ENCODE measurements around the gene BIRC5. TPM values are rescaled to one million over a fixed set of nuclear protein-coding genes. Genes with fewer than 3 reads are reported as not detected.

BIRC5 gene
- total RNA-seq, 4 donors from 2014 or later: 0.27 to 1.6 TPM; not detected in 2

- ATAC-seq: no peak
- no peak for TF ChIP-seq POLR2AphosphoS5 (IDR thresholded peaks at IDR 0.05)
- TF ChIP-seq EP300 (IDR thresholded peaks at IDR 0.05): no peak
- TF ChIP-seq CTCF (IDR thresholded peaks at IDR 0.05): no peak
- TF ChIP-seq POLR2A (IDR thresholded peaks at IDR 0.05): no peak
- 39% methylated on average over 5 of the region's 11 CpGs; no CpG with 5 or more reads in 1 of the 2 donors for WGBS, 2 donors (ENCODE audit: low coverage in 1 of 2)
These were observed 23.5 kb downstream of the BIRC5 start for GRCh38 chr17:78237401-78238012.

GRCh38 chr17:78238823-78239488 is 24.9 kb downstream of the BIRC5 start:
- 80 to 93% methylated on average over 2 to 8 of the region's 20 CpGs for WGBS, 2 donors (ENCODE audit: low coverage in 1 of 2)
- H3K4me1 ChIP-seq: no peaks in the 10 kb centered on the region
- no peak overlapping the region for H3K4me3 ChIP-seq
- ATAC-seq: no peak
- H3K9me3 ChIP-seq: no peaks in the 10 kb centered on the region
- no peak overlapping the region for H3K27ac ChIP-seq
- H3K27me3 ChIP-seq: peaks cover 4% of the 10 kb centered on the region
- no peak for TF ChIP-seq CTCF (IDR thresholded peaks at IDR 0.05)
- no peak for TF ChIP-seq POLR2AphosphoS5 (IDR thresholded peaks at IDR 0.05)
- TF ChIP-seq POLR2A (IDR thresholded peaks at IDR 0.05): no peak
- TF ChIP-seq EP300 (IDR thresholded peaks at IDR 0.05): no peak
- H3K36me3 ChIP-seq: no peaks in the 10 kb centered on the region

More at GRCh38 chr17:78237401-78238012, 23.5 kb downstream of the BIRC5 start:
- Histone ChIP-seq H3K9me3 (no peaks in the 10 kb centered on the region), H3K4me1 (no peaks in the 10 kb centered on the region), H3K4me3 (no peak overlapping the region), H3K27me3 (peaks cover 19% of the 10 kb centered on the region), H3K27ac (no peak overlapping the region), H3K36me3 (no peaks in the 10 kb centered on the region)

GRCh38 chr17:78239489-78239931 is 25.5 kb downstream of the BIRC5 start:
- WGBS, 2 donors (ENCODE audit: low coverage in 1 of 2): 97% methylated on average over 5 of the region's 9 CpGs; no CpG with 5 or more reads in 1 of the 2 donors

DNA sequence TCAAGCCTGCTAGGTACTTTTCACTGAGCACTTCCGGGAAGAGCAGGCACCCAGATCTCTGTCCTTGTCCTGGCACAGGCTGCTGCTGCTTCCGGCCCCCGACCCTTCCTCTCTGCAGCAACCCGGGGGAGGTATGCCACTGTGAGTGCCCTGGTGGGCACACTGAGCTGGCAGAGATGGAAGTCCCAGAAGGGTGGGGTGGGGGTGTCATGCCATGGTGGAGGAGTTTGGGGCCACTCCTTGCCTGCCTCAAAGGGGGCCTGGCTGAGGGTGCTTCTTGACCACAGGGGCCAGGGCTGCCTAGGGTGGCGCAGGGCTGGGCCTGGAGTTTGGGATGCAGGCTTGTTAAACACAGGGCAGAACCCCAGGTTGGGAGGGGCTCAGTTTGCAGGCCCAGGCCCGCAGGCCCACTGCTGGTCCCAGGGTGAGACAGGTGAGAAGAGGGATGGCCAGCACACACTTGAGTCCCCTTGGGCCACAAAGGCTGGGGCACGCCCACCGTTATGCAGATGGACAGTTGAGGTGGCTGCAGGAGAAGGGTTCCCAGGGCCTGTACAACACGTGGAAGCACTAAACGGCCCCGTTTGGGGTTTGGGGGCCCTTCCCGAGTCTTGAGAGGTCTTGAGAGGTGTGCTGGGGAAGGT is 26.1 kb downstream of the BIRC5 start:
- Histone ChIP-seq H3K4me3 (no peak overlapping the region), H3K27me3 (no peaks in the 10 kb centered on the region), H3K9me3 (no peaks in the 10 kb centered on the region), H3K4me1 (no peaks in the 10 kb centered on the region), H3K27ac (no peak overlapping the region), H3K36me3 (no peaks in the 10 kb centered on the region)
- ATAC-seq: no peak
- 79% methylated on average over 4 of the region's 12 CpGs; no CpG with 5 or more reads in 1 of the 2 donors for WGBS, 2 donors (ENCODE audit: low coverage in 1 of 2)
- TF ChIP-seq POLR2A (IDR thresholded peaks at IDR 0.05): no peak
- no peak for TF ChIP-seq CTCF (IDR thresholded peaks at IDR 0.05)
- no peak for TF ChIP-seq EP300 (IDR thresholded peaks at IDR 0.05)

More at GRCh38 chr17:78239489-78239931, 25.5 kb downstream of the BIRC5 start:
- no peaks in the 10 kb centered on the region for H3K4me1 ChIP-seq
- no peaks in the 10 kb centered on the region for H3K9me3 ChIP-seq
- no peak for ATAC-seq
- TF ChIP-seq POLR2AphosphoS5 (IDR thresholded peaks at IDR 0.05) (no peak), EP300 (IDR thresholded peaks at IDR 0.05) (no peak), POLR2A (IDR thresholded peaks at IDR 0.05) (no peak)
- H3K36me3 ChIP-seq: no peaks in the 10 kb centered on the region
- no peaks in the 10 kb centered on the region for H3K27me3 ChIP-seq
- no peak overlapping the region for H3K27ac ChIP-seq
- no peak overlapping the region for H3K4me3 ChIP-seq

DNA sequence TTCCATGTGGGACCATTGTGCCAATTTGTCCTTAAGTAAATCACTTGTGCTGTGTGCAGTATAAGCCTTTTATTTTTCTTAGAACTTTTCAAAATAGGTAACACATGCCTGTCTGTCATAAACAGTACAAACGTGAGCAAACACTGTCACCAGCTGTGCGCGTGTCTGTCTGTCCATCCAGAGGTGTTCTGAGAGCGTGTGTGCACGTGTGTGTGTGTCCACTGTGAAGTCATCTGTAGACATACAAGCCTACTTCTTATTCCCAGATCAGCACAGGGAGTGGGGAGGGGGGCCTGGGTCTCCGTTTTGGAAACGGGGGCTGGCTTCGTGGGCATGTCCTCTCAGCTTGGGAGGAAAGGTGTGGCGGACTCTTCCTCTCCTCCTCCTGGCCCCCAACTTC is 26.8 kb downstream of the BIRC5 start:
- no peaks in the 10 kb centered on the region for H3K36me3 ChIP-seq
- no peaks in the 10 kb centered on the region for H3K27me3 ChIP-seq
- no peak for ATAC-seq
- TF ChIP-seq EP300 (IDR thresholded peaks at IDR 0.05): no peak
- H3K27ac ChIP-seq: no peak overlapping the region
- no peaks in the 10 kb centered on the region for H3K9me3 ChIP-seq
- H3K4me1 ChIP-seq: no peaks in the 10 kb centered on the region
- WGBS, 2 donors (ENCODE audit: low coverage in 1 of 2): 74 to 81% methylated on average over 3 to 6 of the region's 9 CpGs
- no peak overlapping the region for H3K4me3 ChIP-seq

Data from gastroesophageal sphincter (tissue), 4 donors.